ENCODE results near the gene PRRX2.

GRCh38 chr9:129757045-129757444, 91.6 kb downstream of the PRRX2 start:
- TF ChIP-seq CTCF (IDR thresholded peaks at IDR 0.05) (no peak), POLR2A (IDR thresholded peaks at IDR 0.05) (no peak), EP300 (IDR thresholded peaks at IDR 0.05) (no peak)
